GM19351 (cell line): ENCODE data around the gene DPAGT1.

Experiments
- ATAC-seq: cut with Tn5 transposase; IDR thresholded peaks from one replicate; pipeline ENCODE4 v1.9.1; 2021; ENCODE audit warnings: mild to moderate bottlenecking, moderate library complexity; ENCODE audit not compliant: unreplicated experiment

DPAGT1 gene

GRCh38 chr11:119094816-119095065 is 6.9 kb downstream of the DPAGT1 start:
- ATAC-seq = peak; percentile 34

GRCh38 chr11:119093942-119094815 is 7.5 kb downstream of the DPAGT1 start:
- no peak for ATAC-seq

- ATAC-seq = no peak
These were observed 8.5 kb downstream of the DPAGT1 start for GRCh38 chr11:119092880-119093842.

GRCh38 chr11:119091966-119092879 is 9.4 kb downstream of the DPAGT1 start:
- no peak for ATAC-seq

GRCh38 chr11:119091178-119091577 is 10.5 kb downstream of the DPAGT1 start:
- ATAC-seq = no peak

GRCh38 chr11:119089319-119089718 is 12.3 kb downstream of the DPAGT1 start:
- ATAC-seq = no peak

GRCh38 chr11:119088406-119088805 is 13.2 kb downstream of the DPAGT1 start:
- no peak for ATAC-seq

- ATAC-seq = no peak
These were observed 13.9 kb downstream of the DPAGT1 start for GRCh38 chr11:119087747-119088241.

- no peak for ATAC-seq
These were observed 14.5 kb downstream of the DPAGT1 start for GRCh38 chr11:119087123-119087522.

- ATAC-seq = peak; percentile 3
These were observed 16.2 kb downstream of the DPAGT1 start for GRCh38 chr11:119085437-119085847.

GRCh38 chr11:119084663-119085436 is 16.8 kb downstream of the DPAGT1 start, which contains the start of gene HMBS:
Gene HMBS, plus strand, starts transcription at chr11:119084881. Its CDS starts 153 bp downstream, at chr11:119085034.
- ATAC-seq = peak; percentile 94

- ATAC-seq = no peak
These were observed 19.9 kb downstream of the DPAGT1 start for GRCh38 chr11:119081682-119082260.

- ATAC-seq = no peak
These were observed 22.8 kb downstream of the DPAGT1 start for GRCh38 chr11:119078675-119079420.

- no peak for ATAC-seq
These were observed 23.8 kb downstream of the DPAGT1 start for GRCh38 chr11:119077839-119078238.

GRCh38 chr11:119067371-119068222 is 34.1 kb downstream of the DPAGT1 start, which contains the start of gene VPS11:
Gene VPS11, plus strand, starts transcription at chr11:119067818. Its CDS starts 6 bp downstream, at chr11:119067824.
- ATAC-seq = peak; percentile 97

GRCh38 chr11:119065369-119065768 is 36.3 kb downstream of the DPAGT1 start:
- ATAC-seq = no peak

GRCh38 chr11:119062779-119063178 is 38.9 kb downstream of the DPAGT1 start:
- no peak for ATAC-seq

GRCh38 chr11:119061256-119061655 is 40.4 kb downstream of the DPAGT1 start:
- ATAC-seq = no peak
